Uterus (tissue), 4 donors: ENCODE measurements around the gene METAP1. TPM values are rescaled to one million over a fixed set of nuclear protein-coding genes. Genes with fewer than 3 reads are reported as not detected.

Experiments used
- DNase-seq, 2 donors: peaks; one replicate each; pipeline ENCODE4 v3.0.0-alpha.2; 2019 to 2020
- H3K27ac ChIP-seq, 2 donors: fragments of 200-600 bp; sonication (generic); 1 replicate in 1 of 2; 2 replicates in 1 of 2; pipeline ENCODE4 v1.5.1; 2016 to 2018
- H3K27me3 ChIP-seq, 2 donors: fragments of 200-600 bp; sonication (generic); one replicate each; pipeline ENCODE4 v1.5.1; 2018 to 2019; ENCODE audit warnings: control low read depth in 1 of 2
- H3K36me3 ChIP-seq, 2 donors: fragments of 200-600 bp; sonication (generic); one replicate each; pipeline ENCODE4 v1.5.1; 2019; ENCODE audit warnings: control low read depth in 1 of 2
- H3K4me1 ChIP-seq, 2 donors: fragments of 200-600 bp; sonication (generic); one replicate each; pipeline ENCODE4 v1.5.1; 2018 to 2019; ENCODE audit warnings: control low read depth in 1 of 2
- H3K4me3 ChIP-seq, 2 donors: fragments of 200-600 bp; sonication (generic); 1 replicate in 1 of 2; 2 replicates in 1 of 2; pipeline ENCODE4 v1.5.1; 2018 to 2019; ENCODE audit warnings: mild to moderate bottlenecking in 1 of 2
- H3K9me3 ChIP-seq, 2 donors: fragments of 200-600 bp; sonication (generic); one replicate each; pipeline ENCODE4 v1.5.1; 2019; ENCODE audit warnings: control low read depth in 1 of 2
- CTCF ChIP-seq, 4 experiments: fragments of 200-600 bp in 2 of 4; fragments of 450-650 bp in 2 of 4; sonication (generic) in 2 of 4; IDR thresholded peaks; one replicate each; pipeline ENCODE4 v1.5.1; 2016 to 2019; ENCODE audit warnings: antibody characterized with exemption in 4 of 4, mild to moderate bottlenecking in 2 of 4, moderate library complexity in 1 of 4
- POLR2A ChIP-seq, 2 donors: fragments of 450-650 bp; IDR thresholded peaks; one replicate each; pipeline ENCODE4 v1.6.1; 2016; ENCODE audit warnings: antibody characterized with exemption in 2 of 2, mild to moderate bottlenecking in 1 of 2, moderate library complexity in 1 of 2
- intact Hi-C: fragments of 100-400 bp; cut with DNase I; formaldehyde crosslinking; loops from one replicate; pipeline ENCODE4 v1.15.1; 2023; ENCODE audit warnings: low total_unique reads
- total RNA-seq, 4 donors: library from RNA; depleted of rRNA in 3 of 4; stranded (reverse); fragments of >200 nt in 3 of 4; gene quantifications; one replicate each; pipeline versions ENCODE4 v1.1.0 to v1.2.4, GENCODE V29; 2014 to 2023
- donor health status: DM: yes; HTN: yes; CAD: no.

Gene METAP1
- total RNA-seq, 4 donors from 2014 or later = 34.1 to 50.7 (median 36.3) TPM

GRCh38 chr4:98958065-98958464 is 37.5 kb upstream of the METAP1 start:
- no peaks in the 10 kb centered on the region for H3K4me1 ChIP-seq
- H3K27ac ChIP-seq = no peak overlapping the region
- no peaks in the 10 kb centered on the region for H3K9me3 ChIP-seq
- intact Hi-C loops = no loop called here
- no peaks in the 10 kb centered on the region for H3K27me3 ChIP-seq
- DNase-seq = no peak
- TF ChIP-seq POLR2A (IDR thresholded peaks at IDR 0.05) (no peak), CTCF (IDR thresholded peaks at IDR 0.05) (no peak)
- no peak overlapping the region for H3K4me3 ChIP-seq
- H3K36me3 ChIP-seq = no peaks in the 10 kb centered on the region

GRCh38 chr4:98959411-98959810 is 36.1 kb upstream of the METAP1 start:
- H3K36me3 ChIP-seq = no peaks in the 10 kb centered on the region
- no peak overlapping the region for H3K27ac ChIP-seq
- no peak for TF ChIP-seq CTCF (IDR thresholded peaks at IDR 0.05)
- no peak for TF ChIP-seq POLR2A (IDR thresholded peaks at IDR 0.05)
- H3K4me3 ChIP-seq = no peak overlapping the region
- no peaks in the 10 kb centered on the region for H3K27me3 ChIP-seq
- no peaks in the 10 kb centered on the region for H3K9me3 ChIP-seq
- no peak for DNase-seq
- no peaks in the 10 kb centered on the region for H3K4me1 ChIP-seq
- intact Hi-C loops = no loop called here

- intact Hi-C loops = no loop called here
- H3K27me3 ChIP-seq = no peaks in the 10 kb centered on the region
- no peaks in the 10 kb centered on the region for H3K4me1 ChIP-seq
- TF ChIP-seq POLR2A (IDR thresholded peaks at IDR 0.05) (no peak), CTCF (IDR thresholded peaks at IDR 0.05) (no peak)
- no peak for DNase-seq
- no peak overlapping the region for H3K27ac ChIP-seq
- no peak overlapping the region for H3K4me3 ChIP-seq
- H3K9me3 ChIP-seq = no peaks in the 10 kb centered on the region
- no peaks in the 10 kb centered on the region for H3K36me3 ChIP-seq
These were observed 33.8 kb upstream of the METAP1 start for GRCh38 chr4:98961770-98962169.

GRCh38 chr4:98963538-98964433 is 31.7 kb upstream of the METAP1 start:
- DNase-seq = no peak
- intact Hi-C loops = no loop called here
- Histone ChIP-seq H3K36me3 (no peaks in the 10 kb centered on the region), H3K4me1 (no peaks in the 10 kb centered on the region), H3K27ac (no peak overlapping the region), H3K27me3 (no peaks in the 10 kb centered on the region), H3K9me3 (no peaks in the 10 kb centered on the region), H3K4me3 (no peak overlapping the region)
- no peak for TF ChIP-seq POLR2A (IDR thresholded peaks at IDR 0.05)

- H3K4me3 ChIP-seq = no peak overlapping the region
- no peak for TF ChIP-seq CTCF (IDR thresholded peaks at IDR 0.05)
- no peak for TF ChIP-seq POLR2A (IDR thresholded peaks at IDR 0.05)
- no peaks in the 10 kb centered on the region for H3K4me1 ChIP-seq
- intact Hi-C loops = no loop called here
- no peaks in the 10 kb centered on the region for H3K36me3 ChIP-seq
- no peaks in the 10 kb centered on the region for H3K27me3 ChIP-seq
- H3K9me3 ChIP-seq = no peaks in the 10 kb centered on the region
- H3K27ac ChIP-seq = no peak overlapping the region
- no peak for DNase-seq
These were observed 28.6 kb upstream of the METAP1 start for GRCh38 chr4:98966926-98967325.
